Measurements from ENCODE around the gene EXD3. TPM values are rescaled to one million over a fixed set of nuclear protein-coding genes. Genes with fewer than 3 reads are reported as not detected.

Gene EXD3
- total RNA-seq, 4 donors from 2014 or later: 8.3 to 22.3 (median 14.2) TPM

DNA sequence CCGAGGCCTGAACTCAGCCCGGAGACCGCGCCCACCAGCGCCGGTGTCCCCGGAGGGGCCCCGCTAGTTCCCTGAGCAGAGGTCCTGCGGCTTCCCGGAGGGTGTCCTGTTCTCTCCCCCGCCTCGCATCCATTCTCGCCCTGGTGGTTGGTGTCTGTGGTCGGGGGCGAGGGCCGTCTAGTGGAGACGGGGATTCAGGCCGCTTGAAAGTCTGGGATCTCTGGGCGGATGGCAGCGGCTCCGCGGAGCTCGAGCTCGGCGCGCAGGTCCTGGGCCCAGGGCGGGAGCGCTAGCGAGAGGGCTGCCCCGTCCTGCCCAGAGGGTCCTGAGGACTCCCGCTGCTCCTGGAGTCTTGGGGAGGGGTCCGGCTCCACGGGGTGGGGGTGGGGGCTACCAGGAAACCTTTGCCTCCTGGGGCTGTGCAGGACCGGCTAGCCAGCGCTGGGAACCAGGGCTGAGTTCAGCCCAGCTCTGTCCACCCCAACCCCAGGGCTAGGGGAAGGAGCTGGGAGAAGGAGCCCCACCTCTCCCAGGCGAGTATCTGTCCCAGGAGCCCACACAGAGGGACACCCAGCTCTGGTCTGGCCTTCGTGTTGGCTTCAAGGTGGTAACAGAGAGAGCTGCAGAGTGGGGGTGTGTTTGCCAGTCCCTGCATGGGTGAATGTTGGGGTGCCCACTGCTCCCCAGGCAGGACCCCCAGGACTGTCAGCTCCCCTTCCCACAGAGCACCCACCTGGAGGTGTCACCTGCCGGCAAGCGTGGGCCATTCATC lies 141.4 kb downstream of the EXD3 start:
- TF ChIP-seq, protein P1, sequence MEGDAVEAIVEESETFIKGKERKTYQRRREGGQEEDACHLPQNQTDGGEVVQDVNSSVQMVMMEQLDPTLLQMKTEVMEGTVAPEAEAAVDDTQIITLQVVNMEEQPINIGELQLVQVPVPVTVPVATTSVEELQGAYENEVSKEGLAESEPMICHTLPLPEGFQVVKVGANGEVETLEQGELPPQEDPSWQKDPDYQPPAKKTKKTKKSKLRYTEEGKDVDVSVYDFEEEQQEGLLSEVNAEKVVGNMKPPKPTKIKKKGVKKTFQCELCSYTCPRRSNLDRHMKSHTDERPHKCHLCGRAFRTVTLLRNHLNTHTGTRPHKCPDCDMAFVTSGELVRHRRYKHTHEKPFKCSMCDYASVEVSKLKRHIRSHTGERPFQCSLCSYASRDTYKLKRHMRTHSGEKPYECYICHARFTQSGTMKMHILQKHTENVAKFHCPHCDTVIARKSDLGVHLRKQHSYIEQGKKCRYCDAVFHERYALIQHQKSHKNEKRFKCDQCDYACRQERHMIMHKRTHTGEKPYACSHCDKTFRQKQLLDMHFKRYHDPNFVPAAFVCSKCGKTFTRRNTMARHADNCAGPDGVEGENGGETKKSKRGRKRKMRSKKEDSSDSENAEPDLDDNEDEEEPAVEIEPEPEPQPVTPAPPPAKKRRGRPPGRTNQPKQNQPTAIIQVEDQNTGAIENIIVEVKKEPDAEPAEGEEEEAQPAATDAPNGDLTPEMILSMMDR (IDR thresholded peaks at IDR 0.05): no peak
- no peak for TF ChIP-seq EP300 (IDR thresholded peaks at IDR 0.05)
- Histone ChIP-seq H3K36me3 (peaks cover 0 to 29% (median 8%) of the 10 kb centered on the region in 4 donors), H3K27me3 (peaks cover 0 to 73% (median 4%) of the 10 kb centered on the region in 4 donors), H3K9me3 (no peaks in the 10 kb centered on the region), H3K4me3 (peak overlapping the region in 1 of 4 donors; percentile 14), H3K27ac (replicated peaks in 1 of 4) (no peak overlapping the region), H3K4me1 (peaks cover 11 to 41% (median 33%) of the 10 kb centered on the region in 4 donors)
- intact Hi-C loops (cut with DNase I): no loop called here
- WGBS: 80% methylated on average over 6 of the region's 39 CpGs
- no peak for DNase-seq (ENCODE audit: extremely low spot score)

DNA sequence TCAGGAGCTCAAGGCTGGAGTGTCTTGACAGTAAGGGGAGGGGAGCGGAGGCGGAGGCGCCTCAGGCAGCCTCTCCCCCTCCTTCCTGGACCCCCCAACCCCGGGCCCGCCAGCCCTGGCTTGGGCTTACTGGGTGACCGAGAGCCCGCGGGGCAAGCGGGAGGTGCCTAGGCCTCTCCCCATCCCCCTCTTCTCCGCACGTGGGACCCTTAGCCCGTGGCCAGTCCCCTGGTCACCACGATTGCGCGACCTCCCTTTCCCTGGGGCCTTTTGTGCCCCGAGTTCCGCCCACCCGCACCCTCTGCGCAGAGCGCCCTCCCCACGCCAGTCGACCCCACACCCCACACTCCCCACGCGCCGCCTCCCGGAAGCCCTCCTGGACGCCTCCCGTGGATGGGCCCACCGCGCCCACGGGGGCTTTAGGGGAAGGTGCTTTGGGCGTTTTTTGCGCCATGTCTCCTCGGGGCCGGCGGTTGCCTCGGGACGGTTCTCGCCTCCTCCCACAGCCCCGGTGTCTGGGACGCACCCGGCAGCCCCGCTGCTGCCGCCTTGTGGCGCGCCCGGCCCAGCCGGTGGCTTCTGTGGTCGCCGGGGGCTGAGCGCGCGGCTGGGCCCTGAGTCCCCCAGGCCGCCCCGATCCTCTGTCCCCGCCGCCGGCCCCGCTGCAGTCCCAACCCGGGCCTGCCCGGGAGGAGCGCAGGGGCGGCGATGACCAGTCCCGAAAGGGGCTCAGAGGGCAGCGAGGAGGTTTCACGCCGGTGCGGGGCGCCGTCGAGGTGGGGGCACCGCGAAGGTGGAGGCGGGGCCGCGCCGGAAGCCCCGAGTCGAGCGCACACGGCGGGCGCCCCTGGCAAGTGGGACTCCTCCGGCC lies 142.3 kb downstream of the EXD3 start:
- no peak for DNase-seq (ENCODE audit: extremely low spot score)
- intact Hi-C loops (cut with DNase I): no loop called here
- Histone ChIP-seq H3K4me3 (peak overlapping the region in 3 of 4 donors; percentile 1 to 20 (median 14)), H3K27ac (replicated peaks in 1 of 4) (no peak overlapping the region), H3K36me3 (peaks cover 0 to 29% (median 11%) of the 10 kb centered on the region in 4 donors), H3K4me1 (peaks cover 20 to 49% (median 41%) of the 10 kb centered on the region in 4 donors), H3K27me3 (peaks cover 0 to 81% (median 4%) of the 10 kb centered on the region in 4 donors), H3K9me3 (no peaks in the 10 kb centered on the region)
- 70% methylated on average over 12 of the region's 85 CpGs for WGBS
- TF ChIP-seq, protein P1 (IDR thresholded peaks at IDR 0.05): peak in 1 of 3 experiments; percentile 41
- no peak for TF ChIP-seq EP300 (IDR thresholded peaks at IDR 0.05)

DNA sequence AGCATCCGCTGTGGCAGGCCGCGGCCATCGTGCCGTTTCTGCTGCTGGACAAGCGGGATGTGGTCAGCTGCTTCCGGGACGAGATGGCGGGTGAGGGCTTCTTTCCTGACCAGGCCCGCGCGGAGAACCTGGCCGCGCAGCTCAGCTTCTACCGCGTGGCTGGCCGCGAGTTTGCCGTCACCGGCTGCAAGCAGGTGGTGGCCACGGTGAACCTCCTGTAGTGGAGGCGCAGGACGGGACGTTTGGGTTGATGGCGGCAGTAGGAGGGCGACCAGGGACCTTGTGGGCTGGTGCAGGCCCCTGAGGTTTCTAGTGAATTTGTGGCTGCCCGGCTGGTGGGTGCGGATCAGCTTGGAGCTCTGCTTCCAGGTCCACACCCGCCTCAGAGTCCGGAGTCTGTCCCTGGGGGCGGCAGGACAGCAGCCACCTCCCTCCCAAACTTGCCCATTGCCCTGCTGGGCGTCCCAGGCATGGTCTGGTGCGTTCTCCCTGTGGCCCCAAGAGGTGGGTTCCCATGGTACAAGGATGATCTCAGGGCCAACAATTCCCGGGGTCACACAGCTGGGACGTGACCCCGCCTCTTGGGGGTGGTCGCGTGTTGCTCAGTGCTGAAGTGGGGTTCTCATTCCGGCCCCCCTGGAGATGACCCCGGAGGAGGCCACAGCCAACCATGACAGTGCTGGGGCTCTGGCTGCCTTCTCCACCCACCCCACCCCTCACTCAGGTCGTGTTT lies 143.1 kb downstream of the EXD3 start:
- no peak for DNase-seq (ENCODE audit: extremely low spot score)
- peaks cover 0 to 81% (median 4%) of the 10 kb centered on the region in 4 donors for H3K27me3 ChIP-seq
- H3K36me3 ChIP-seq: peaks cover 0 to 29% (median 11%) of the 10 kb centered on the region in 4 donors
- H3K9me3 ChIP-seq: no peaks in the 10 kb centered on the region
- H3K4me3 ChIP-seq: no peak overlapping the region
- intact Hi-C loops (cut with DNase I): no loop called here
- WGBS: 90% methylated on average over 26 of the region's 41 CpGs
- peaks cover 26 to 55% (median 43%) of the 10 kb centered on the region in 4 donors for H3K4me1 ChIP-seq
- TF ChIP-seq, protein P1 (IDR thresholded peaks at IDR 0.05): no peak
- TF ChIP-seq EP300 (IDR thresholded peaks at IDR 0.05) (no peak), POLR2A (IDR thresholded peaks at IDR 0.05; ENCODE audit: low read depth) (no peak), POLR2AphosphoS5 (IDR thresholded peaks at IDR 0.05) (no peak)
- H3K27ac ChIP-seq (replicated peaks in 1 of 4): no peak overlapping the region

DNA sequence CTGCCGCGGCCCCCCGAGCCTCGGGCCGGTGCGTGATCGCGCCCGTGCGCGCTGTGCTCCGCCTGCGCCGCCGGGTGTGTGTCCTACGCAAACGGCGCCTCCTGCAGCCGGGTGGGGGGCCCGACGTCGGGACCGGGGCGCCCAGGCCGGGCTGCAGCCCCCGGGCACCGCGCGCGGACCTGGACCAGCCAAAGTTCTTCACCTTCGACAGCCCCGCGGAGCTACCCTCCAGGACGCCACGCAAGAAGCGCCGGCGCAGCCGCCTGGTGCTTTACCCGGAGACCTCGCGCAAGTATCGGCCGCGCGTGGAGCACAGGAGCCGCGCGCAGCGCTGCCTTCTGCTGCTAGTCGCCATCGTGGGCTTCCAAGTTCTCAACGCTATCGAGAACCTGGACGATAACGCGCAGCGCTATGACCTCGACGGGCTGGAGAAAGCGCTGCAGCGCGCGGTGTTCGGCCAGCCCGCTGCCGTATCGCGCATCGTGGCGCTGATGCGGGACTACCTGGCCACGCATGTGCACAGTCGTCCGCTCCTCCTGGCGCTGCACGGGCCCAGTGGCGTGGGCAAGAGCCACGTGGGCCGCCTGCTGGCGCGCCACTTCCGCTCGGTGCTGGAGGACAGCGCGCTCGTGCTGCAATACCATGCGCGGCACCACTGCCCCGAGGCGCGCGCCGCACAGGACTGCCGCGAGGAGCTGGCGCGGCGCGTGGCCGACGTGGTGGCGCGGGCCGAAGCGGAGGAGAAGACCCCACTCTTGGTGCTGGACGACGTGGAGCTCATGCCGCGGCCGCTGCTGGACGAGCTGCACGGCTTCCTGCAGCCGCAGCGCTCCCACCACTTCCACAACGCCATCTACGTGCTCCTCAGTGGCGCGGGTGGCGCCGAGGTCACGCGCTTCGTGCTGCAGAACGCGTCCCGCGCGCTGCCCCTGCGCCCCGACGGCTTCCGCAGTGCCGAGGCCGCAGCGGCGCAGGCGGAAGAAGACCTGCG lies 143.9 kb downstream of the EXD3 start:
- TF ChIP-seq POLR2AphosphoS5 (IDR thresholded peaks at IDR 0.05) (no peak), EP300 (IDR thresholded peaks at IDR 0.05) (no peak), POLR2A (IDR thresholded peaks at IDR 0.05; ENCODE audit: low read depth) (no peak)
- TF ChIP-seq, protein P1 (IDR thresholded peaks at IDR 0.05): no peak
- H3K4me1 ChIP-seq: peaks cover 32 to 55% (median 43%) of the 10 kb centered on the region in 4 donors
- no peak for DNase-seq (ENCODE audit: extremely low spot score)
- no peaks in the 10 kb centered on the region for H3K9me3 ChIP-seq
- H3K36me3 ChIP-seq: peaks cover 0 to 29% (median 14%) of the 10 kb centered on the region in 4 donors
- peak overlapping the region; percentile 51 to 59 (median 53) for H3K4me3 ChIP-seq
- H3K27ac ChIP-seq (replicated peaks in 1 of 4): peak overlapping the region in 2 of 4 donors; percentile 82 to 85
- intact Hi-C loops (cut with DNase I): no loop called here
- 88% methylated on average over 76 of the region's 139 CpGs for WGBS
- peaks cover 0 to 78% (median 4%) of the 10 kb centered on the region in 4 donors for H3K27me3 ChIP-seq

Data from esophagus muscularis mucosa (tissue), 4 donors.